Measurements from ENCODE around the gene RABL6. TPM values are rescaled to one million over a fixed set of nuclear protein-coding genes. Genes with fewer than 3 reads are reported as not detected.
"Not testable (repeated sequence)": the region's sequence is repeated elsewhere in the genome, so short reads cannot be mapped to it uniquely, and the experiment has no call there.

RABL6 gene
- total RNA-seq, 1 experiment from 2014 or later: 23.6 TPM

DNA sequence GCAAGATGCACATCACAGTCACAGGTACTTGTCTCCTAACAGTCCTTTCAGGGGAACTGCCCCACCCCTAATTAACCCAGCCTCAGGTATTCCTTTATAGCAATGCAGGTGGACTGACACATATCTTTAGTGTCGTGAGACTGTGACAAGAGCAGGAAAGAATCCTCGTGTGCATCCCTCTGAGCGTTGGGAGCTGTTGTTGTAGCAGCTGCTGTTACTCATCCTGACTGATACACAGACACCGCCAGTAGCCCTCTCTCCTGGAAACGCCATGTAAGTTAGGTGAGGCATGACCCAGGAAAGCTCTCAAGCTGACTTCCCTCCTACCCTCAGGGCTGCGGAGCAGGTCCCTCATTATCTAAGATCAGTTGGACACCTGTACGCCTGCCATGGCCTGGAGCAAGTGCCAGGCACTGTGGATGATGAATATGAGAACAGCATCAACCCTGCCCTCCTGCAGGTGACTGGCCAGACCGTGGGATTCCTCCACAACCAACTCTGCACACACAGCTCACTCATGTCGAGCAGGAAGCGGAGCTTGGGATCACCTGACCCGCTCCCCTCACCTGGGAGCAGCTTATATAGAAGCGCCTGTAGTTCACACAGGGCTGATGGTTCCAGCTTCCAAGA is 33.2 kb upstream of the RABL6 start:
- DNase-seq (ENCODE audit: low spot score): no peak

DNA sequence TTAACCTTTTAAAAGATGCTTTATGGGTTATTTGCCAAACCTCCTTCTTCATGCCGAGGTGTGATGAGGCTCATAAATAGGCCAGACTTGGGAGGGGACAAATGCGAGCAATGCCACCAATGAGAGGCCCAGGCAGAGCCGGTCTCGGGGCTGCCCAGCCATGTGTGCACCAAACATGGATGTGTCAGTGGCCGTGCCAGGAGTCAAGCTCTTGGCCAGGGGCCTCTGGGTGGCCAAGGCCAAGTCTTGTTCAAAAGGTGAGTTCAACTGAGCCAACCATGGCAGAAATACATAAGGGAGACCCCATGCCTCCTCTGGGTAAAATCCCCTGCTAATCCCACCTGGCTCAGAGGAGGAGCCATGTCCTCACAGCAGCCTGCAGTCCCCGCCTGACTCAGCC is 32.6 kb upstream of the RABL6 start:
- no peak for DNase-seq (ENCODE audit: low spot score)

DNA sequence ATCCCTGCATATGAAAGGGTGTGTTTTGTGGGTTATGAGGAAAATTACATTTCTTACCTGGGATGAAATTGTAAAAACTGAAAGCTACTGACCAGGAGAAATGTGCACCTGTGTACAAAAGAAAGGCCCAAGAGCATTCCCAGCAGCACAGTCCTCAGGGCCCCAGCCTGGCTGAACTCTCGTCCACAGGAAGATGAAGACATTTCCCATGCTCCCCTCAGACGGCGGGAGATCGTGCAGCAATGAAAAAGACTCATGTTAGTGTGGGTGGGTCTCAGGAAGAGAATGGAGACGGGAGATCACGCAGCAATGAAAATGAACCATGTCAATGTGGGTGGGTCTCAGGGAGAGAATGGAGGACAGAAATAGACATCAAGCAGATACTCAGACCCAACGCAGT is 30.8 kb upstream of the RABL6 start:
- no peak for DNase-seq (ENCODE audit: low spot score)

- no peak for DNase-seq (ENCODE audit: low spot score)
Measured at GRCh38 chr9:136777359-136777758, 30.4 kb upstream of the RABL6 start.

GRCh38 chr9:136779808-136780207 is 27.9 kb upstream of the RABL6 start:
- DNase-seq (ENCODE audit: low spot score): no peak

DNA sequence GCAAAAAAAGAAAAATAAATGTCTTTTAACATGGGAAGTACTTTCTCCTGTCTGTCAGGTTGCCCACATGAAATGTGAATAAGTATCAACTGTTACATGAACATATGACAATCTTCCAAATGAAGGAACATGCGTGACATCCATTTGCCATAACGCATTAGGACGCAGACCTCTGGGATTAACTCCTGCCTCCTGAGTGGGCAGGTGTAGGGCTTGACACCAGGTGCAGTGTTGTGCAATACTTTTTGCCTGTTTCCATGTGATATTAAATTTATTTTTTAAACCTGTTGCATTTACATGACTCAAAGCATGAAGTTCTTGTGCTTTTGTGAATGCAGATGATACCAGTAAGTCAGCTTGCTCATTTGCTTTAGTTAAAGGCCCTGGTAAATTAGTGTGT is 25.3 kb upstream of the RABL6 start:
- no peak for DNase-seq (ENCODE audit: low spot score)

DNA sequence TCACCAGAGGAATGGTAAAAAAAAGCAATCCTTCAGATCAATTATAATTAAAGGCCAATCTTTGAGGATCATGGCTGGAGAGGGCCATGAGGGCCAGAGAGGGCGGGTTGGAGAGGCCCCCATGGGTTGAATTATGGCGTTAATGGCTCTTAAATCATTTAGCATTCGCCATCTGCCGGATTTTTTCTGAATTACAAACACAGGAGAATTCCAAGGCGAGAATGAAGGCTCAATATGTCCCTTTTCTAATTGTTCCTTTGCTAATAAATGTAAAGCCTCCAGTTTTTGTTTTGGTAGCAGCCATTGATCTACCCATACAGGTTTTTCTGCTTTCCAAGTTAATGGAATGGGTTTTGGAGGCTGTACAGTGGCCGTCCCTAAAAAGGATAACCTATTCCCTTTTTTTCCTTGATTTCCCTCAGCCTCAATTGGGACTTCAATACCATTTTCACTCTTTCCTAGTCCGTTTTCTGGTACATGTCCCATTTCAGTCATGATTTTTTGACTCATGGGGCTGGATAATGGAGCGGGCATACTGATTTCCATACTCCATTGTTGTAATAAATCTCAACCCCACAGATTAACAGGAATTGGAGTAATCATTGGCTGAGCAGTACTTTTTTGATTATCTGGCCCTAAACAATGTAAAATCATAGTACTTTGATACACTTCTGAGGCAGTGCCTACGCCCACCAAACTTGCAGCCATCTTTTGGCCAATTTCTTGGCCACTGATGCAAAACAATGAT is 23.3 kb upstream of the RABL6 start:
- DNase-seq (ENCODE audit: low spot score): no peak

- DNase-seq (ENCODE audit: low spot score): no peak
Measured at GRCh38 chr9:136784997-136785361, 22.8 kb upstream of the RABL6 start.

- DNase-seq (ENCODE audit: low spot score): not testable (repeated sequence)
Measured at GRCh38 chr9:136785565-136786355, 22.0 kb upstream of the RABL6 start.

DNA sequence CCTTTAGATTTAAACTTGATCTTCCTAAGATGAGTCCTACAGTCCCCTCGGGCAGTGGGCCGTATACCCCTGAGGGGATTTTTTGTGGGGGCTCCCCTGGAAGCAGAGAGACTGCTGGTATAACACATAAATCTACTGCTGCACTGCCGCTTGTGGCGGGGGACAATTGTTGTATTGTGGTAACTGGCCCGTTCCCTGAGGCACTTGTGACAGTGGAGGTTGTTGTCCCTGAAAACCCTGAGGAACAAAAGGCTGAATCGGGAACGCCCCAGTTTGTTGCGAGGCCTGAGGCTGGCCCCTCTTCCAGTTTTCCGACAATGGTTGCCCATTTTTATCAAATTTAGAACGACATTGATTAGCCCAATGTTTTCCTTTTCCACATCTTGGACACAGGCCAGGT is 21.3 kb upstream of the RABL6 start:
- DNase-seq (ENCODE audit: low spot score): no peak

GRCh38 chr9:136786983-136787382 is 20.8 kb upstream of the RABL6 start:
- not testable (repeated sequence) for DNase-seq (ENCODE audit: low spot score)

- peak; percentile 54 for DNase-seq (ENCODE audit: low spot score)
Measured at GRCh38 chr9:136787690-136788400, 19.9 kb upstream of the RABL6 start.

DNA sequence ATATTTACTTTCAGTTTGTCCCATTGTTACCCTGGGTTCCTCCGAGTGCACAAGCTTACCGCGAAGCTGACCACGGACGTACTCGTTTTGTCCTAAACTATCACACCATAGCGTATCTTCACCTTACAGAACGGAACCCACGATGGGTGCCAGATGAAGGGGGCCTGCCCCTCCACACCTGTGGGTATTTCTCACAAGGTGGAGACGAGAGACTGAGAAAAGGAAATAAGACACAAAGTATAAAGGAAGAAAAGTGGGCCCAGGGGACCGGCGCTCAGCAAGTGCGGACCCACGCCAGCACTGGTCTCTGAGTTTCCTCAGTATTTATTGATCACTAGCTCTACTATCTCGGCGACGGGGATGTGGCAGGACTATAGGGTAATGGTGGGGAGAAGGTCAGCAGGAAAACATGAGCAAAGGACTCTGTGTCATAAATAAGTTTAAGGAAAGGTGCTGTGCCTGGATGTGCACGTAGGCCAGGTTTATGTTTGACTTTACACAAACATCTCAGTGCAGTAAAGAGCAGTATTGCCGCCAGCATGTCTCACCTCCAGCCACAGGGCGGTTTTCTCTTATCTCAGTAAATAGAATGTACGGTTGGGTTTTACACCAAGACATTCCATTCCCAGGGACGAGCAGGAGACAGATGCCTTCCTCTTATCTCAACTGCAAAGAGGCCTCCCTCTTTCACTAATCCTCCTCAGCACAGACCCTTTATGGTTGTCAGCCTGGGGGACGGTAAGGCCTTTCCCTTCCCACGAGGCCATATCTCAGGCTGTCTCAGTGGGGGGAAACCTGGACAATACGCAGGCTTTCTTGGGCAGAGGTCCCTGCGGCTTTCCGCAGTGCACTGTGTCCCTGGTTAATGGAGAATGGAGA is 18.9 kb upstream of the RABL6 start:
- not testable (repeated sequence) for DNase-seq (ENCODE audit: low spot score)

DNA sequence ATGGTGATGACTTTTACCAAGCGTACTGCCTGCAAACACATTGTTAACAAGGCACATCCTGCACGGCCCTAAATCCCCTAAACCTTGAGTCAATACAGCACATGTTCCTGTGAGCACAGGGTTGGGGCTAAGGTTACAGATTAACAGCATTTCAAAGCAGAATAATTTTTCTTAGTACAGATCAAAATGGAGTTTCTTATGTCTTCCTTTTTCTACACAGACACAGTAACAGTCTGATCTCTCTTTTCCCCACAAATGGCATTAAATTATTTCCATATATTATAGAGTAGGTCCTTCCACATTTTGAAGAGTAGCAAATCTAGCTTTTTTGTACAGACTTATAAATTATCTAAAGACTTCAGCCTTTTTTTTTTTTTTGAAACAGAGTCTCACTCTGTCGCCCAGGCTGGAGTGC is 18.2 kb upstream of the RABL6 start:
- no peak for DNase-seq (ENCODE audit: low spot score)

- peak; percentile 98 for DNase-seq (ENCODE audit: low spot score)
Measured at GRCh38 chr9:136790640-136791515, 16.9 kb upstream of the RABL6 start, which contains the start of gene TMEM141. TMEM141 (plus strand) TSS chr9:136791344; CDS start chr9:136791371, 27 bp downstream.

GRCh38 chr9:136791516-136792276 is 16.1 kb upstream of the RABL6 start:
- DNase-seq (ENCODE audit: low spot score): no peak

- no peak for DNase-seq (ENCODE audit: low spot score)
Measured at GRCh38 chr9:136792321-136793085, 15.2 kb upstream of the RABL6 start.
